Erythroblast (primary cell): Measurements from ENCODE around the gene TRH.

Source experiments
- GATA1 ChIP-seq: IDR thresholded peaks from 2 replicates; pipeline ENCODE4 v1.6.1; 2011; ENCODE audit warnings: low read depth, mild to moderate bottlenecking, control low read depth, low read length, moderate library complexity
- POLR2A ChIP-seq: IDR thresholded peaks from 2 replicates; pipeline ENCODE4 v1.6.1; 2011; ENCODE audit warnings: mild to moderate bottlenecking, low read length

GRCh38 chr3:129954514-129954913, 20.0 kb upstream of the TRH start:
- no peak for TF ChIP-seq POLR2A
- no peak for TF ChIP-seq GATA1
